Epidermal melanocyte (primary cell): ENCODE data around the gene GDF10.

Source experiments
- DNase-seq: peaks from one replicate; pipeline ENCODE4 v3.0.0; 2011; ENCODE audit warnings: low spot score; ENCODE audit not compliant: insufficient read length

The GDF10 gene

GRCh38 chr10:47332946-47333345, 32.9 kb downstream of the GDF10 start:
- no peak for DNase-seq

GRCh38 chr10:47333532-47333931, 33.5 kb downstream of the GDF10 start:
- DNase-seq: no peak

- no peak for DNase-seq
Observed at GRCh38 chr10:47334466-47335295, 34.7 kb downstream of the GDF10 start.

GRCh38 chr10:47335906-47336305, 35.9 kb downstream of the GDF10 start:
- DNase-seq: no peak

GRCh38 chr10:47336387-47337134, 36.6 kb downstream of the GDF10 start:
- no peak for DNase-seq

- no peak for DNase-seq
Observed at GRCh38 chr10:47337310-47337709, 37.3 kb downstream of the GDF10 start.

GRCh38 chr10:47339186-47339735, 39.3 kb downstream of the GDF10 start:
- DNase-seq: no peak

- DNase-seq: no peak
Observed at GRCh38 chr10:47339759-47340607, 40.0 kb downstream of the GDF10 start.

- no peak for DNase-seq
Observed at GRCh38 chr10:47340608-47341170, 40.7 kb downstream of the GDF10 start.

- DNase-seq: no peak
Observed at GRCh38 chr10:47344996-47345870, 45.2 kb downstream of the GDF10 start.

- DNase-seq: no peak
Observed at GRCh38 chr10:47346581-47347302, 46.7 kb downstream of the GDF10 start.

GRCh38 chr10:47347303-47347675, 47.3 kb downstream of the GDF10 start:
- no peak for DNase-seq

- DNase-seq: no peak
Observed at GRCh38 chr10:47348138-47348651, 48.2 kb downstream of the GDF10 start, which contains the start of gene RBP3. RBP3 (plus strand) TSS chr10:47348363; CDS start chr10:47348485, 122 bp downstream.

- no peak for DNase-seq
Observed at GRCh38 chr10:47348661-47349470, 48.9 kb downstream of the GDF10 start.

GRCh38 chr10:47349516-47349915, 49.5 kb downstream of the GDF10 start:
- no peak for DNase-seq

GRCh38 chr10:47349941-47350371, 50.0 kb downstream of the GDF10 start:
- no peak for DNase-seq

GRCh38 chr10:47350671-47351640, 51.0 kb downstream of the GDF10 start:
- DNase-seq: no peak
